Superior temporal gyrus (tissue), 1 donor: Measurements from ENCODE around the gene FLT4.

ENCODE experiments used
- DNase-seq: peaks from one replicate; pipeline ENCODE4 v3.0.0-alpha.2; 2016; ENCODE audit errors: extremely low spot score

FLT4 gene

GRCh38 chr5:180626661-180627385 is 22.6 kb downstream of the FLT4 start:
- DNase-seq = no peak

- DNase-seq = no peak
Observed at GRCh38 chr5:180625791-180626660, 23.4 kb downstream of the FLT4 start.

- no peak for DNase-seq
Observed at GRCh38 chr5:180625125-180625790, 24.1 kb downstream of the FLT4 start.

GRCh38 chr5:180624587-180624986 is 24.8 kb downstream of the FLT4 start:
- DNase-seq = no peak

GRCh38 chr5:180623844-180624243 is 25.6 kb downstream of the FLT4 start:
- DNase-seq = no peak

- no peak for DNase-seq
Observed at GRCh38 chr5:180623411-180623834, 26.0 kb downstream of the FLT4 start.

- no peak for DNase-seq
Observed at GRCh38 chr5:180622910-180623309, 26.5 kb downstream of the FLT4 start.

GRCh38 chr5:180621311-180621710 is 28.1 kb downstream of the FLT4 start:
- no peak for DNase-seq

GRCh38 chr5:180620014-180620413 is 29.4 kb downstream of the FLT4 start:
- DNase-seq = no peak

GRCh38 chr5:180619563-180619915 is 29.9 kb downstream of the FLT4 start:
- no peak for DNase-seq

- DNase-seq = no peak
Observed at GRCh38 chr5:180618829-180619562, 30.4 kb downstream of the FLT4 start.

- DNase-seq = no peak
Observed at GRCh38 chr5:180618487-180618828, 30.9 kb downstream of the FLT4 start.

GRCh38 chr5:180613814-180614188 is 35.6 kb downstream of the FLT4 start:
- no peak for DNase-seq

- no peak for DNase-seq
Observed at GRCh38 chr5:180613188-180613813, 36.1 kb downstream of the FLT4 start.

GRCh38 chr5:180612683-180613082 is 36.7 kb downstream of the FLT4 start:
- DNase-seq = no peak

- no peak for DNase-seq
Observed at GRCh38 chr5:180611140-180611850, 38.1 kb downstream of the FLT4 start.

GRCh38 chr5:180609817-180610550 is 39.4 kb downstream of the FLT4 start:
- no peak for DNase-seq

- no peak for DNase-seq
Observed at GRCh38 chr5:180609386-180609785, 40.0 kb downstream of the FLT4 start.

GRCh38 chr5:180608572-180609310 is 40.7 kb downstream of the FLT4 start:
- DNase-seq = no peak
